ENCODE measurements around the gene FBXO11.

Gene FBXO11

GRCh38 chr2:47843407-47843806 lies 62.9 kb downstream of the FBXO11 start:
- no peak overlapping the region for H3K27ac ChIP-seq
- peaks cover 2% of the 10 kb centered on the region for H3K36me3 ChIP-seq (replicated peaks)
- no peak for DNase-seq
- TF ChIP-seq, protein P1, sequence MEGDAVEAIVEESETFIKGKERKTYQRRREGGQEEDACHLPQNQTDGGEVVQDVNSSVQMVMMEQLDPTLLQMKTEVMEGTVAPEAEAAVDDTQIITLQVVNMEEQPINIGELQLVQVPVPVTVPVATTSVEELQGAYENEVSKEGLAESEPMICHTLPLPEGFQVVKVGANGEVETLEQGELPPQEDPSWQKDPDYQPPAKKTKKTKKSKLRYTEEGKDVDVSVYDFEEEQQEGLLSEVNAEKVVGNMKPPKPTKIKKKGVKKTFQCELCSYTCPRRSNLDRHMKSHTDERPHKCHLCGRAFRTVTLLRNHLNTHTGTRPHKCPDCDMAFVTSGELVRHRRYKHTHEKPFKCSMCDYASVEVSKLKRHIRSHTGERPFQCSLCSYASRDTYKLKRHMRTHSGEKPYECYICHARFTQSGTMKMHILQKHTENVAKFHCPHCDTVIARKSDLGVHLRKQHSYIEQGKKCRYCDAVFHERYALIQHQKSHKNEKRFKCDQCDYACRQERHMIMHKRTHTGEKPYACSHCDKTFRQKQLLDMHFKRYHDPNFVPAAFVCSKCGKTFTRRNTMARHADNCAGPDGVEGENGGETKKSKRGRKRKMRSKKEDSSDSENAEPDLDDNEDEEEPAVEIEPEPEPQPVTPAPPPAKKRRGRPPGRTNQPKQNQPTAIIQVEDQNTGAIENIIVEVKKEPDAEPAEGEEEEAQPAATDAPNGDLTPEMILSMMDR (IDR thresholded peaks at IDR 0.05; ENCODE audit: low read depth, low read length, missing control alignments), result no peak
- no peaks in the 10 kb centered on the region for H3K27me3 ChIP-seq (replicated peaks)
- no peak overlapping the region for H3K4me3 ChIP-seq (ENCODE audit: low read depth, low read length)
- in situ Hi-C loops (cut with HindIII; ENCODE audit: low pct_ligation_motif_present, low sequenced_read_pairs), result no loop called here

- Histone ChIP-seq H3K27ac (no peak overlapping the region), H3K27me3 (replicated peaks) (no peaks in the 10 kb centered on the region), H3K4me3 (ENCODE audit: low read depth, low read length) (no peak overlapping the region), H3K36me3 (replicated peaks) (peaks cover 2% of the 10 kb centered on the region)
- TF ChIP-seq, protein P1 (IDR thresholded peaks at IDR 0.05; ENCODE audit: low read depth, low read length, missing control alignments), result no peak
- in situ Hi-C loops (cut with HindIII; ENCODE audit: low pct_ligation_motif_present, low sequenced_read_pairs), result no loop called here
- DNase-seq, result no peak
These were observed 63.5 kb downstream of the FBXO11 start for GRCh38 chr2:47842846-47843245.

- no peak for DNase-seq
- Histone ChIP-seq H3K27me3 (replicated peaks) (no peaks in the 10 kb centered on the region), H3K4me3 (ENCODE audit: low read depth, low read length) (no peak overlapping the region), H3K36me3 (replicated peaks) (peaks cover 15% of the 10 kb centered on the region), H3K27ac (no peak overlapping the region)
- in situ Hi-C loops (cut with HindIII; ENCODE audit: low pct_ligation_motif_present, low sequenced_read_pairs), result no loop called here
- TF ChIP-seq, protein P1 (IDR thresholded peaks at IDR 0.05; ENCODE audit: low read depth, low read length, missing control alignments), result no peak
These were observed 67.6 kb downstream of the FBXO11 start for GRCh38 chr2:47838686-47839085.

DNA sequence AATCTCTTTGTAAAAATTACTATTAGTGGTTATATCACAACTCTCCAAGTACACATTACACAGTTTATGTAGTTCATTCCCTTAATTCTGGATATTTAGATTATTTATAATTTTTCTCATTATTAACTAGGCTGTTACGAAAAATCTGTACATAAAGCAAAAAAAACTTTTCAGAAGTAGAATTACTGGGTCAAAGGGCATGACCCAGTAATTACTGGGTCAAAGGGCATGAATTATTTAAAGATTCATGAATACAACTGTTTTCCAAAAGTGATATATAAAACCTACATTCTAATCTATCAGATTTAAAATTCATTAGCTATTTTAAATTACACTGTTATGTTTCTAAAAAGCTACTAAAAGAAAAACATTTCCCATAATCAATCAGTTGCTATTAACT lies 68.0 kb downstream of the FBXO11 start:
- Histone ChIP-seq H3K27me3 (replicated peaks) (no peaks in the 10 kb centered on the region), H3K36me3 (replicated peaks) (peaks cover 15% of the 10 kb centered on the region), H3K4me3 (ENCODE audit: low read depth, low read length) (no peak overlapping the region), H3K27ac (no peak overlapping the region)
- in situ Hi-C loops (cut with HindIII; ENCODE audit: low pct_ligation_motif_present, low sequenced_read_pairs), result no loop called here
- TF ChIP-seq, protein P1 (IDR thresholded peaks at IDR 0.05; ENCODE audit: low read depth, low read length, missing control alignments), result no peak
- DNase-seq, result no peak

DNA sequence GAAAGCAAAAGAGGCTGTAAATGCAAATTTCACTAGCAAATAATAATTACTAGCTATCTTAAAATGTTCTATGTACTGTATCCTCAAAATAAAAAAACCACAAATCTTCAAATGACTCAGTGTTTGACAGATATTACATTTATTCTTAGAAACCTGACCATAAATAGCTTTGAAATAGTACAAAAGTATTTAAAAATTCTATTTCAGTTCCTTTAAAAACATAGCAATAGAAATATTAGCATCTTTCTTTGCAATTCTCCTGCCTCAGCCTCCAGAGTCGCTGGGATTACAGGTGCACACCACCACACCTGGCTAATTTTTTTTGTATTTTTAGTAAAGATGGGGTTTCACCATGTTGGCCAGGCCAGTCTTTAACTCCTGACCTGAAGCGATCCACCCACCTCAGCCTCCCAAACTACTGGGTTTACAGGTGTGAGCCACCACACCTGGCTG lies 72.8 kb downstream of the FBXO11 start:
- TF ChIP-seq, protein P1 (IDR thresholded peaks at IDR 0.05; ENCODE audit: low read depth, low read length, missing control alignments), result no peak
- peaks cover 23% of the 10 kb centered on the region for H3K36me3 ChIP-seq (replicated peaks)
- in situ Hi-C loops (cut with HindIII; ENCODE audit: low pct_ligation_motif_present, low sequenced_read_pairs), result no loop called here
- no peak overlapping the region for H3K4me3 ChIP-seq (ENCODE audit: low read depth, low read length)
- H3K27me3 ChIP-seq (replicated peaks), result no peaks in the 10 kb centered on the region
- DNase-seq, result no peak
- no peak overlapping the region for H3K27ac ChIP-seq

DNA sequence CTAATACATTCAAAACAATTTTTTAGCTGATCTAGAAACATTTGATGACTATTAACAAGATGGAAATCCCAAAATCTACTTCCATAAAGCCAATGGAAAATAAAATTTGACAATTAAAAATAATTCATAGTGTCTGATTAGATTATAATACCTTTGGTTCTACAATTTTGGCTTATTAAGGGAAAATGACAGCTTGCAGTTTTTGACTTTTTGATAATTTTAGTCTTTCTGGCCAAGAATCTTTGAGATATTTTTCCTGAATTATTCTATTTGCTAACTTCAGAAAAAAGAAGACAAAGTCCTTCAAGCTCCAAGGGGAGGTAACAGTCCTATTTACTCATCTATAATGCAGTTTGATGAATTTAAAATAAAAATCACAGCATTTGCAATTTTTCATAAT lies 83.8 kb downstream of the FBXO11 start:
- Histone ChIP-seq H3K4me3 (ENCODE audit: low read depth, low read length) (no peak overlapping the region), H3K36me3 (replicated peaks) (peaks cover 26% of the 10 kb centered on the region), H3K27me3 (replicated peaks) (no peaks in the 10 kb centered on the region), H3K27ac (no peak overlapping the region)
- TF ChIP-seq, protein P1 (IDR thresholded peaks at IDR 0.05; ENCODE audit: low read depth, low read length, missing control alignments), result no peak
- DNase-seq, result no peak
- in situ Hi-C loops (cut with HindIII; ENCODE audit: low pct_ligation_motif_present, low sequenced_read_pairs), result no loop called here

Data from brain microvascular endothelial cell (primary cell).